ENCODE data around the gene GABRB1.
"Not testable (repeated sequence)": the region's sequence is repeated elsewhere in the genome, so short reads cannot be mapped to it uniquely, and the experiment has no call there.

The GABRB1 gene

DNA sequence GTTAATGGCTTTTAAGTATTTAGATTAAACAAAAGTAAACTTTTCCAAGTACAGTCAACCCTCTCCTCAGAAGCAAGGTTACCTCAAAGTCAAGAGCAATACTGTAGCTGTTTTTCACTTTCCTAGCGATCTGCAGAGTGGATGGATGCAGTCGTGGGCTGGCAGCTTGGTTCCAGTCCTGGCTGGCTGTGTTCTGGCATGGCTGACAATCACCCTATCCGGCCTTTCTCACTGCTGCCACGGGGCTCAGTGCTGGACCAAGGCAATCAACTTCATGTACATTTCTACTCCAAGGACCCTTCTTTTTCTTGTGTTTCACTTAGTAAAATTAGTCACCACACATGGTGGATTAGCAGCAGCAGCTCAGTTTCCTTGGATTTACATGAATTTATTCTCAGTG is 208.3 kb downstream of the GABRB1 start:
- intact Hi-C loops (cut with DNase I), result no loop called here
- peak in 17 of 42 donors; percentile 2 to 52 (median 15) for DNase-seq

DNA sequence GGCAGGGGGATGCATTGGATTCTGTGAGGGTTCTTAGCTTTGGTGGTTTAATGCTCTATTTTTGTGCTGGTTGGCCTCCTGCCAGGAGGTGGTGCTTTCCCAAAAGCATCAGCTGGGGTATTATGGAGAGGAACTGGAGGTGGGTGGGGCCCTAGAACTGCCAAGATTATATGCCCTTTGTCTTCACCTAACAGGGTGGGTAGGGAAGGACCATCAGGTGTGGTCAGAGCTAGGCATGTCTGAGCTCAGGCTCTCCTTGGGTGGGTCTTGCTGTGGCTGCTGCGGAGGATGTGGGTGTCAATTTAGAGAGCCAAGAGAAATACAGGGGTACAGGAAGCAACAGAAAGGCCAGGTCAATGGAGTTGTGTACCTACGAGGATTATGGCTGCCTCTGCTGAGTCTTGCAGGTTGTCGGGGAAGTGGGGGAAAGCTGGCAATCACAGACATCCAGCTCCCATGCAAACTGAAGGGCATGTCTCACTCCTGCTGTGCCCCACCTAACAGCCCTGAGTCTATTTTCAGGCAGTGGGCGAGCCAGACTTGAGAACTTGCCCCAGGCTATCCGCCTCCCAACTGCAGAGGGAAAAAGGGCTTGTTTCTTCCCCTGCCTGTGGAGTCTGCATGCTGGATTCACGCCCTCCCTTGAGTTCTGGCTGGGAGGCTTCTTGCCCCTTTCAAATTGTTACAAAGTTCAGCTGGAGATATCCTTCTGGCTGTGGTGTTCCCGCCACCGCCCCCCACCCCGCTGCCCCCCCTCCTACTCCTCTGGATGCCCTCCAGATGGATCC is 220.2 kb downstream of the GABRB1 start:
- intact Hi-C loops (cut with DNase I), result no loop called here
- DNase-seq, result peak in 5 of 42 donors; percentile 6 to 28 (median 12)

DNA sequence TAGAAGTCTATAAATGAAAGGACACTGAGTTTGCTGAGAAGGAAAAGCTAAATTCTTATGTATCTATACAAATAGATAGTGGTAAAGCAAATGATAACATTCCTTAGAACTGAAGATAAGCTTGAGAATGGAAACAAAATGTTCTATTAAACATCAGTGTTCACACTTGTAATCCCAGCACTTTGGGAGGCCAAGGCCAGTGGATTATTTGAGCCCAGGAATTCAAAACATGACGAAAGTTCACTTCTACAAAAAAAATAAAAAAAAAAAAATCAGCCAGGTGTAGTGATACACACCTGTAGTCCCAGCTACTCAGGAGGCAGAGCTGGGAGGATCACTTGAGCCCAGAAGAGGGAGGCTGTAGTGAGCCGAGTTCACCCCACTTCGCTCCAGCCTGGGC is 232.4 kb downstream of the GABRB1 start:
- DNase-seq, result no peak
- intact Hi-C loops (cut with DNase I), result no loop called here

DNA sequence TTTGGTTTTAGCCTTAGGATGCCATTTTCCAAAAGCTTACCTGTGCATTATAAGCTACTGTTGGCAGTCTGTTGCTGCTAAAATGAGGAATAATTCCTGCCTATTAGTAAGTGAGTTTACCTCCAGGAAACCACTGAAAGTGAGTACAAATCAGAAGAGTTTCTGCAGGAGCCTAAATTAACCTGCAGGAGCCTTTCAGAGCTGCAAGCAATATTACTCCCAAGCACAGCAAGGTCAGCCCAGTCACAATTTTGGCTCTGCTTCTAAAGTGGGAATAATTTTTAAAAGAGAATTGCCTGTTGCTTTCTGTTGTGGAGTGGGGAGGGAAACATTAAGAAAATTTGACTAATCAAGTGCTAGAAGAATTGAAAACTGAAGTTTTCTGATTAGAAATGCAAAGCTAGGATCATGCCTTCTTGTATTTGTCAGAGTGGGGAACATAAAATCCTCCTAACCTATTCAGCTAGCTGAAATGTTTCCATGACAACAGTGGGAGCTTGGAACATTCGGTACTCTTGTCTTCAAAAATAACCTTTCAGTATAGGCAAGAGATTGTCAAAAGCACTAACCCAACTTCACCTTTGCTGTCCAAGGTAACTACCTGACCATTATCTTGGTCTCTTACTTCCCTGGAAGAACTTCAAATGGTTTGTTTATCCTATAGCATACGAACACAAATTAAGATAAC is 239.0 kb downstream of the GABRB1 start:
- peak in 19 of 42 donors; percentile 15 to 70 (median 44) for DNase-seq
- intact Hi-C loops (cut with DNase I), result no loop called here

DNA sequence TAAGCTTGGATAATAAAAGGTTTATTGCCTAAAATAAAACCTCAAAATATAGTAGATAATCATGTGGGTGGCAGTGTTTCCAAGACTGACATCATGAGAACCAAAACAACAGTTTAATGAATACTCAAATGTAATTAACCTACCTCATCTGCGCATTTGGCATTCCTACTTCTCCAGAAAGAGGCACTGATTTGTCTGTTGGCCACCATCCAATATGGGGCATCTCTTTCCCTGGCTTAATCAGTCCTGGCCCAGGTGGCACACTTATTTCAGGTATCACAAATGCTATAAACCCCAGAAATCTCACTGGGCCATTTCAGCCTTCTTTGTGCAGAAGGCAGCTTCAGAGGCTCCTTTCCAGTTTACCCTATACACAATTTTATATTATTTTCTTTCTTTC is 239.9 kb downstream of the GABRB1 start:
- intact Hi-C loops (cut with DNase I), result no loop called here
- peak in 7 of 42 donors; percentile 14 to 47 (median 16) for DNase-seq

DNA sequence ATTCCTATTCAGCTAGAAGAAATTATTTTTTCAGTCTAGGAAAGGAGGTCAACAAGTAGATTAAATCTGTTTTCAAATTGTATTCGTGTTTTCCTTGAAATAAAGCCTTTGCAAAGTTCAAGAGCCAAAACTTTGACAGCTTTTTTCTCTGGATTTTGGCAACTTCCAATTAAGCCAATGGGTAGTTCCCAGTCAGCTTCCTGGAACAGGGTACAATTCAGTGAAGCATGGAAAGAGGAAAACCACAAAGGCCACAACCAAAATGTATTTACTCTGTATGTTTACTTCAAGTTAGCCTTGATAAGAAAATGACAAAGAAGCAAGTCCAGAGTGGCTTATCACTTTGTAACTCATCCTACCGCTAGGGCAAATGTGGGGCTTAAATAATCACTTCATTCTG is 243.5 kb downstream of the GABRB1 start:
- DNase-seq, result no peak
- intact Hi-C loops (cut with DNase I), result no loop called here

DNA sequence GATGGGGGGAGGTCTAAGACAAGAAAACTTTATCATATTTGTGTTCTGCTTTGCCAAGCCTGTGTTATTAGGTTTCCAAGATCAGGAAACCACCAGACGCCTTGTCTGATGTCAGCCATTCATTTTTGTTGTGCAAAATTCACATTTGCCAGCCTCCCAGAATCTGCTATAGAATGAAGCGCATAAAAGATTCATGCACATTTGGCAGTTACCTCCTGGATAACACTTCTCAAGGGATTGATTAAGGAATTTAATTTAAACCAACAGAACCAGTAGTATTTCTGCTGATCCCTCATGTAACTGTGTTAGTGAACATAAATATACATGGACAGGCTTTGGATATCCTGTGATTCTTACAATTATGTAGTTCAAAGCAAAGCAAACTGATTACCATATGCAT is 244.2 kb downstream of the GABRB1 start:
- intact Hi-C loops (cut with DNase I), result no loop called here
- DNase-seq, result no peak

DNA sequence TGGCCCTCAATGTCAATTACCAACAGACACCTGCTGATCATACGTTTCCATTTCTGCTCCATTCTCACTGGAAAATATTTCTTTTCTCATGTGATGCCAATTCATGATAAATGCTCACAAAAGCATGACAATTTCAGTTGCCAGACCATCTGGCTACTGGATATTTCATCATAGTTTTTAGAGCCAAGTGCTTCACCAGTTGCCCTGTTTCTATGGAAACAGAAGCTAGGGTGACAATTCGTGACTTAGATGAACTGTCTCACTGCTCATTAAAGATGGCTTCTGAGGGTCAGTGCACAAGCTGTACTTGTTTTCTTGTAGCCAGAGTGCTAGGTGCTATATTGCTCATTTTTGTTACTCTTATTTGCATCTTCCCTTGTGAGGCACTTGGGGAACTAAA is 247.3 kb downstream of the GABRB1 start:
- intact Hi-C loops (cut with DNase I), result no loop called here
- DNase-seq, result no peak

DNA sequence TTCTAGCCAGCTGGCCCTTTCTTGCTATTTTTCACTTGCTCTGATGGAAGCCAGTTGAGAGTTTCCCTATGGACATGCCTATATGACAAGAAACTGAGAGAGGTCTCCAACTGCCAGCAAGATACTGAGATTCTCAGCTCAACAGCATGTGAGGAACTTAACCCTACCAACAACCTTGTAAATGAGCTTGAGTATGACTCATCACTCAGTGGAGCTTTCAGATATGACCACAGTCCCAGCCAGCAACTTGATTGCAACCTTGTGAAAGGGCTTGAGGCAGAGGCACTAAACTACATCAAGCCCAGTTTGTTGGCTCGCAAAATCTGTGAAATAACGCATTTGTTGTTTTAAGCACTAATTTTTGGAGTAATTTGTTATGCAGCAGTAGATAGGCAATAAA is 256.4 kb downstream of the GABRB1 start:
- intact Hi-C loops (cut with DNase I), result no loop called here

DNA sequence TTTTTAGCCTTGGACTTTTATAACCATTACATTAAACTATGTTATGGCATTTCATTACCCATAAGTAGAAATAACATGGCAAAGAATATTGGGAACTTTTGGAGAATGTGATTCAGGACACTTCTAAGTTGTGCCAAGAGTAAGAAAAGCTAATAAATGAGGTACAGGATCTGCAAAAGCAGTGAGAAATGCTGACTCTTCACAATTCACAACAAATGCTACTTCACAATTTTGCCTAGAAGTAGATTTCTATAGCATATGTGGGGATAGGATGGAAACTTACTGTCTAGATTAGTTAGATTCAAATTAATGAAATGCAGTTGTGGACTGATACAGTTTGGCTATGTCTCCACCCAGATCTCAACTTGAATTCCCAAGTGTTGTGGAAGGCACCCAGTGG is 258.4 kb downstream of the GABRB1 start:
- intact Hi-C loops (cut with DNase I), result no loop called here
- DNase-seq, result no peak

More for the DNA sequence above, 256.4 kb downstream of the GABRB1 start:
- no peak for DNase-seq

DNA sequence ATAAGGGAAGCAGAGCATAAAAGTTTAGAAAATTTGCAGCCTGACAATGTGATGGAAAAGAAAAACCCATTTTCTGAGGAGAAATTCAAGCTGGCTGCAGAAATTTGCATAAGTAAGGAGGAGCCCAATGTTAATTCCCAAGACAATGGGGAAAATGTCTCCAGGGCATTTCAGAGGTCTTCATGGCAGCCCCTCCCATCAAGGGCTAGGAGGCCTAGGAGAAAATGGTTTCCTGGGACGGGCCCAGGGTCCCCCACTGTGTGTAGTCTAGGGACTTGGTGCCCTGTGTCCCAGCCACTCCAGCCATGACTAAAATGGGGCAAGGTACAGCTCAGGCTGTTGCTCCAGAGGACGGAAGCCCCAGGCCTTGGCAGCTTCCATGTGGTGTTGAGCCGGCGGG is 259.5 kb downstream of the GABRB1 start:
- intact Hi-C loops (cut with DNase I); DNase-seq: not testable (repeated sequence)

DNA sequence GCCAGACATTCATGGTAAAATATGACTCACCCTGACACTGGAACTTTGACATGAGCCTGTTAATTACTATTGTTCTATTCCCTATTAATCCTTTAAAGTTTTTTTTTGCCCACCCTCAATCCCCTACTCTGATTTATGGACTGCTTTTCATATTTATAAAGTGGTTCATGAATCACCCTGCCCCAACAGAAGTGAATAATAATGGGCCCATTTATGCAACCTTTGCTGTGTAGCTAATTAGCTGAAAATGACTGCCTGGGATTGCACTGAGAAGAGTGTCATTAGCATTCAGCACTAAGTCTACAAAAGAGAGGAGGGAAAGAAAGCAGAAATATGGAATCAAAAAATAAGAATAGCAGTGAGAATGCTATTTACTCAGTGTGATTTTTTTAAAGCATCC is 277.8 kb downstream of the GABRB1 start:
- DNase-seq, result no peak
- intact Hi-C loops (cut with DNase I), result no loop called here

DNA sequence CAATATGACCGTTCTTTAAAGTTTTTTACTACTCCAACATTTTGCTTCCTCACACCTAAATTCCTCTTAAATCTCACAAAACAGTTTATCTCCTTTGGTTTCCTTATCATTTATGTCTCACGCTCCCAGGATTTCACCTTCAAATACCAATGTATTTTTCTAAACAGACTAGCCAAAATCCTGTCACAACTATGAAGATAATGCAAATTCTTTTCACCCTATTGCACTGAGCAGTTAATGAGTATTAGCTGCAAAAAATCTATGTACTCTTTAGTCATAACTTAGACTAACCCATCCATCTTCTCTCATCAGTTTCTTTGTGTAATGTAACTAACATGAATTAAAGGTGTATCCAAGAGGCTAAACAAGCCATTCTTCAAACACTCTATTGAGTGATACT is 280.8 kb downstream of the GABRB1 start:
- DNase-seq, result no peak
- intact Hi-C loops (cut with DNase I), result no loop called here

DNA sequence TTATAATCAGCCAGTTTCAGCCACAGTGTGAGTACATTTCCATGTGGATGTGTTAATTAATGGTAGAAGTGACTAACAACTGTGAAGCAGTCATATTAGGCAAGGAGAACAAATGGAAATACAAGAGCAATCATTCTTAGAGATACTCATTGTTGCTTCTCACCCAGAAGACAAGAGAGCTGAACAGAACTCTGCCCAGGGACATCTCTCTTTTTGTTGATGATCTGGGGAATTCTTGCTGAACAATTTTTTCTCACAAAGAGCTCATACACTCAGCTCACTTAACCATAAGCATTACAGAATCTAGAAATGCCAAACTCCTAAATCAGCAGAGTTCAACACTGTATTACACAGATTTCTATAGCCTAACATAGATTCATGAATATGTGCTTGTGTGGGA is 282.0 kb downstream of the GABRB1 start:
- intact Hi-C loops (cut with DNase I), result no loop called here
- DNase-seq, result no peak

DNA sequence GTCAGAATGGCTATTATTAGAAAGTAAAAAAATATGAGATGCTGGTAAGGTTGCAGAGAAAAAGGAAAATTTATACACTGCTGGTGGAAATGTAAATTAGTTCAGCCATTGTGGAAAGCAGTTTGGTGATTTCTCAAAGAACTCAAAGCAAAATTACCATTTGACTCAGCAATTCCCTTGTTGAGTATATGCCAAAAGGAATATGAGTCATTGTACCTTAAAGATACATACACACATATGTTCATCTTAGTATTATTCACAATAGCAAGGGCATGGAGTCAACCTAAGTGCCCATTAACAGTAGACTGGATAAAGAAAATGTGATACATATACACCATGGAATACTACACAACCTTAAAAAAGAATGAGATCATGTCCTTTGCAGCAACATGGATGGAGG is 284.0 kb downstream of the GABRB1 start:
- DNase-seq, result no peak
- intact Hi-C loops (cut with DNase I), result no loop called here

DNA sequence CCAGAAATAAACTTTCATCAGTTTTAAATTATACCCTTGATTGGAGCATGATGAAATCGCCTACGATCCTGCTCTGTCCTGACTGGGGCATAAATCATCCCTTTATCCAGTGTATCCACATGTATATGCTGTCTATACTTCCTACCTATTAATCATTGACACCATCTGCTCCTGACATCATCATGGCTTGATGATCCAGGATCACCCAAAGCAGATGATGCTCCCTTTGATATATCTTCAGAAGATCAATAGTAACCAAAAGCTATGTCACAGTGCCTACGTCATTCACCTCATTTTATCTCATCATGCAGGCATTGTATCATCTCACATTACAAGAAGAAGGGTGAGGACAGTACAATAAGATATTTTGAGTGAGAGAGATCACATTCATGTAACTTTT is 294.7 kb downstream of the GABRB1 start:
- no peak for DNase-seq

DNA sequence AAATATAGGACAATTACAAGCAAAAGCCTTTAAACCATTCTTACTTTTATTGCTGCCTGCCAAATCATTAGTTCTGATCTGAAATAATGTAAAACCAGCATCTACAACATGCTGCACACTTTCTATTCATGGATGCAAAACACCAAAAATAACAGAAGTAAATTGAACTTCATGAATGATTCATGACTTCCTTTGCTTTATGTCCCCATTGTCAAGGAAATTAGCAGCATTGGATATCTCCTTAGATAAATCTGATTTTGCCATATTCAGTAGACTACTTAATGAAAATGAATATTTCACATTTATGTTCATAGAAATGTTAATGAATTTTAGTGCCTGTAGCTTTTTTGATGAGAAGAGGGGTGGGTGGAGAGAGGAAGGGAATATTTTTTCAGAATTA is 299.5 kb downstream of the GABRB1 start:
- intact Hi-C loops (cut with DNase I), result no loop called here
- no peak for DNase-seq

More for the DNA sequence above, 294.7 kb downstream of the GABRB1 start:
- intact Hi-C loops (cut with DNase I), result no loop called here

DNA sequence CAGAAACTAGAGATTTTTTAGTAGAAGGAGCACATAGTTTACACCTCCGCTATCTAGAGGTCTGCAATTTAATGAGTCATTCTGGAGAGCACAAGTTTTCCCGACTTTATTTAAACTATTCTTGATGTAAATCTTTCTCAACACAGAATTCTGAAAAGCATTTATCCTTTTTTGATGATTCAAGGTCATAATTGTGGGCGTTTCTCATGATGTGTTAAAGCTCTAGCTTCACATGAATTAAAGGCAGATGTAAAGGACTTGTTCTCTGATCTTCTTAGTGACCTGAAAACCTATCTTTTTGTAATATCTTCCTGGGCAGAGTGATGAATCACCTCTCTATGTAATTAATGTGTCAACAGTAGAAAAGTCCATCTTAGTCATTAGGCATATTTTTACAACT is 303.3 kb downstream of the GABRB1 start:
- intact Hi-C loops (cut with DNase I), result no loop called here

DNA sequence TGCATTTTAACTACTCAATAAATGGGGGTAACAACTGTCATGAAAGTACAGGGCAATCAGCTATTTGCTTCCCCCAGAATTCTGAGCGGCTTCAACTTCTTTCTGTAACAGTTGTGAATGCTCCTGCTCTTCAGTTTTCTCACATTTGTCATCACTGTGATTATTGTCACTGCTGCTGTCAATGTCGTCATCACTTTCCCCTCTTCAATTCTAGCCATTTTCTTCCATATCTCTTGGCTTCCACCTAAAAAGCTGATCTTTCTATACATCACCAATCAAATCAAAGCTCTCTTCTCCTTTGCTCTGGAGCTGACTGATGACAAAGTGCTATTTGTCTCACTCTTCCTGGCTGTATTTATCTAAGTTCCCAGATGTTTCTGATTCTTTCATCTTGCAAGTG is 306.5 kb downstream of the GABRB1 start:
- no peak for DNase-seq
- intact Hi-C loops (cut with DNase I), result no loop called here

More for the DNA sequence above, 303.3 kb downstream of the GABRB1 start:
- no peak for DNase-seq

DNA sequence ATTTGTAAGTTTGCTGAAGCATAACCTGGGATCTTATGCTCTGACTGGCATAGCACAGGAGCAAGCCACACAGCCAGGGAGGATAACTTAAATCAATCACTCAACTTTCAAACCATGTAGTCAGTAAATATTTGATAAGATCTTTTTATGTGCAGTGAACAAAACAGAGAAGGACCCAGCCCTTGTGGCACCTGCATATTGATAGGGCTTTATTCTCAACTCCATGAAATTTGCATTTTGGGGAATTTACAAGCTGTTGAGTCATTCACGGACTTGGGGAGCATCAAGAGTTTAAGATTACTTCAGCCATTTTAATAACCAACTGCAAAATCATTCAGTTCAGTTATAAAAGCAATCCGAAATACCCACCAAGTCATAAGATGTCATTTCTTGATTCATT is 309.5 kb downstream of the GABRB1 start:
- no peak for DNase-seq
- intact Hi-C loops (cut with DNase I), result no loop called here

DNA sequence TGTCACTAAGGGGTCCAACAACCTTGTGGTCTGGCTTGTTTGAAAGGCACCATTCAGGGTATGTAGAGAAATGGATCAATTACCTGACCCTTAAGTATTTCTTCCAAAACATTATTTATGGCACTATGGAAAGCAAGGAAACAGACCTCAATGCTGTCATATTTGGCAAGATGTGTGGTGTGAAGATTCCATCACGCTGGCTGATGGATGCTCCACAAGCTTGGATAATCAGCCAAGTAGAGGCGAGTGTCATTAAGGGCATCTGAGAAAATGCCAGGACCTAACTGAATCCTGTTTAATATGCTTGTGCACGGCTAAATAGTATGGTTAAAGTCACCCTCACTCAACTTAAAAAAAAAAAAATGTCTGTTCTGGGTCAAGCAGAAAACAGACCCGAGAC is 311.4 kb downstream of the GABRB1 start:
- no peak for DNase-seq
- intact Hi-C loops (cut with DNase I), result no loop called here

All from head of caudate nucleus (tissue), 42 donors.